Measurements from ENCODE around the gene HNRNPK. TPM values are rescaled to one million over a fixed set of nuclear protein-coding genes. Genes with fewer than 3 reads are reported as not detected.

The HNRNPK gene
- total RNA-seq, 1 experiment from 2014 or later = 485 TPM

DNA sequence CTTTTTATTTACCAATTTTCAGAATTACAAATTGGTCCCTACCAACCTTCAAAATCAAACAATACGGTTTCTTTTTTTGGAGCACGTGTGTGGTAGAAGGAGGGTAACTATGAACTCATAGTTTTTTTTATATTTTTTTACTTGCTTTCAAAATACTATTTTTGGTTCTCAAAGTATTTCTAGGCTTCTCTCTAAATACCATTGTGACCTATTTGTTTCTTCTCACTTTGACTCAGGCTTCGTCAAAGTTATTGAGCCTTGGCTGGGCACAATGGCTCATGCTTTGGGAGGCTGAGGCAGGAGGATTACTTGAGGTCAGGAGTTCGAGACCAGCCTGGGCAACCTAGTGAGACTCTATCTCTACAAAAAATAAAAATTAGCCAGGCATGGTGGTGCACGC lies 47.2 kb downstream of the HNRNPK start:
- H3K9me3 ChIP-seq = no peaks in the 10 kb centered on the region
- H3K4me3 ChIP-seq (ENCODE audit: low read depth, low read length) = no peak overlapping the region
- no TSS peak for BruUV-seq (replicated peaks)
- no peaks in the 10 kb centered on the region for H3K4me1 ChIP-seq
- DNase-seq = no peak
- H3K4me1 Mint-ChIP-seq (ENCODE audit: low read depth, unreplicated experiment) = no peaks in the 10 kb centered on the region
- no peak overlapping the region for H3K4me3 Mint-ChIP-seq (ENCODE audit: unreplicated experiment)
- H3K27ac Mint-ChIP-seq (ENCODE audit: unreplicated experiment) = no peak overlapping the region
- intact Hi-C loops (cut with micrococcal nuclease; ENCODE audit: unreplicated experiment) = no loop called here
- CTCF ChIA-PET = no interaction called here
- peaks cover 2% of the 10 kb centered on the region for H3K36me3 Mint-ChIP-seq (ENCODE audit: insufficient read depth, unreplicated experiment)
- POLR2A ChIA-PET = no interaction called here
- H3K9me3 Mint-ChIP-seq (ENCODE audit: unreplicated experiment) = no peaks in the 10 kb centered on the region
- no peaks in the 10 kb centered on the region for H3K36me3 ChIP-seq (ENCODE audit: control insufficient read depth, insufficient read depth, low read length)
- H3K27me3 Mint-ChIP-seq (ENCODE audit: insufficient read depth, unreplicated experiment) = no peaks in the 10 kb centered on the region
- H3K27me3 ChIP-seq (replicated peaks; ENCODE audit: control insufficient read depth, insufficient read depth, low read length) = no peaks in the 10 kb centered on the region
- TF ChIP-seq, protein P1, sequence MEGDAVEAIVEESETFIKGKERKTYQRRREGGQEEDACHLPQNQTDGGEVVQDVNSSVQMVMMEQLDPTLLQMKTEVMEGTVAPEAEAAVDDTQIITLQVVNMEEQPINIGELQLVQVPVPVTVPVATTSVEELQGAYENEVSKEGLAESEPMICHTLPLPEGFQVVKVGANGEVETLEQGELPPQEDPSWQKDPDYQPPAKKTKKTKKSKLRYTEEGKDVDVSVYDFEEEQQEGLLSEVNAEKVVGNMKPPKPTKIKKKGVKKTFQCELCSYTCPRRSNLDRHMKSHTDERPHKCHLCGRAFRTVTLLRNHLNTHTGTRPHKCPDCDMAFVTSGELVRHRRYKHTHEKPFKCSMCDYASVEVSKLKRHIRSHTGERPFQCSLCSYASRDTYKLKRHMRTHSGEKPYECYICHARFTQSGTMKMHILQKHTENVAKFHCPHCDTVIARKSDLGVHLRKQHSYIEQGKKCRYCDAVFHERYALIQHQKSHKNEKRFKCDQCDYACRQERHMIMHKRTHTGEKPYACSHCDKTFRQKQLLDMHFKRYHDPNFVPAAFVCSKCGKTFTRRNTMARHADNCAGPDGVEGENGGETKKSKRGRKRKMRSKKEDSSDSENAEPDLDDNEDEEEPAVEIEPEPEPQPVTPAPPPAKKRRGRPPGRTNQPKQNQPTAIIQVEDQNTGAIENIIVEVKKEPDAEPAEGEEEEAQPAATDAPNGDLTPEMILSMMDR (IDR thresholded peaks at IDR 0.05; ENCODE audit: insufficient read depth in 1 of 2, low read depth in 1 of 2, low read length in 1 of 2, severe bottlenecking in 1 of 2, unreplicated experiment in 1 of 2) = no peak

DNA sequence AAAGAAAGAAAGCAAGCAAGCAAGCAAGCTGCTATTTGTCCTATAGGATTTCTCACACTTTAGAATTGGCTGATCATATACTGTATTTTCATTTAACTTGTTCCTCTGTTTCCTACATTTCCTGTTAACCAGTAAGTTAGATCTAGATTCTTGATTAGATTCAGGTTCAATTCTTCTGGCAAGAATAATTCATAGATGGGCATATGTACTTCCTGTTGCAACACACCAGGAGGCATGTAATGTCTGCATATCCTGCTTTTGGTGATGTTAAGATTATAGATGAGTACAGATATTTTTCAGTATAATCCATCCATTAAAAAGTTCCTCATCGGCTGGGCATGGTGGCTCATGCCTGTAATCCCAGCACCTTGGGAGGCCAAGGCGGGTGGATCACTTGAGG lies 48.0 kb downstream of the HNRNPK start:
- Histone ChIP-seq H3K4me3 (ENCODE audit: low read depth, low read length) (no peak overlapping the region), H3K9me3 (no peaks in the 10 kb centered on the region), H3K36me3 (ENCODE audit: control insufficient read depth, insufficient read depth, low read length) (no peaks in the 10 kb centered on the region), H3K27me3 (replicated peaks; ENCODE audit: control insufficient read depth, insufficient read depth, low read length) (no peaks in the 10 kb centered on the region), H3K4me1 (no peaks in the 10 kb centered on the region)
- H3K27me3 Mint-ChIP-seq (ENCODE audit: insufficient read depth, unreplicated experiment) = no peaks in the 10 kb centered on the region
- TF ChIP-seq, protein P1 (IDR thresholded peaks at IDR 0.05; ENCODE audit: insufficient read depth in 1 of 2, low read depth in 1 of 2, low read length in 1 of 2, severe bottlenecking in 1 of 2, unreplicated experiment in 1 of 2) = no peak
- POLR2A ChIA-PET = no interaction called here
- no peak overlapping the region for H3K27ac Mint-ChIP-seq (ENCODE audit: unreplicated experiment)
- no peaks in the 10 kb centered on the region for H3K36me3 Mint-ChIP-seq (ENCODE audit: insufficient read depth, unreplicated experiment)
- no peak for DNase-seq
- intact Hi-C loops (cut with micrococcal nuclease; ENCODE audit: unreplicated experiment) = no loop called here
- no peak overlapping the region for H3K4me3 Mint-ChIP-seq (ENCODE audit: unreplicated experiment)
- no TSS peak for BruUV-seq (replicated peaks)
- H3K9me3 Mint-ChIP-seq (ENCODE audit: unreplicated experiment) = no peaks in the 10 kb centered on the region
- CTCF ChIA-PET = no interaction called here
- H3K4me1 Mint-ChIP-seq (ENCODE audit: low read depth, unreplicated experiment) = no peaks in the 10 kb centered on the region

DNA sequence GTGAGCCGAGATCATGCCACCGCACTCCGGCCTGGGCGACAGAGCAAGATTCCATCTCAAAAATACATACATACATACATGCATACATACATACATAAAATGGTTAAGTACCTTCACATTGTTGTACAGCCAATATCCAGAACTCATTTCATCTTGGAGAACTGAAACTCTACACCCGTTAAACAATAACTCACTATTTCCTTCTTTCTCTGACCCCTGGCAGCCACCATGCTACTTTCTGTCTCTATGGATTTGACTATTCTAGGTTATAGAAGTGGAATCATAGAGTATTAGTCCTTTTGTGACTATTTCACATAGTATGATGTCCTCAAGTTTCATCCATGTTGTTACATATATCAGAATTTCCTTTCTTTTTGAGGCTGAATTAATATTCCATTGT lies 49.1 kb downstream of the HNRNPK start:
- Mint-ChIP-seq H3K36me3 (ENCODE audit: insufficient read depth, unreplicated experiment) (no peaks in the 10 kb centered on the region), H3K4me1 (ENCODE audit: low read depth, unreplicated experiment) (no peaks in the 10 kb centered on the region), H3K4me3 (ENCODE audit: unreplicated experiment) (no peak overlapping the region), H3K9me3 (ENCODE audit: unreplicated experiment) (no peaks in the 10 kb centered on the region), H3K27ac (ENCODE audit: unreplicated experiment) (no peak overlapping the region), H3K27me3 (ENCODE audit: insufficient read depth, unreplicated experiment) (no peaks in the 10 kb centered on the region)
- TF ChIP-seq, protein P1 (IDR thresholded peaks at IDR 0.05; ENCODE audit: insufficient read depth in 1 of 2, low read depth in 1 of 2, low read length in 1 of 2, severe bottlenecking in 1 of 2, unreplicated experiment in 1 of 2) = no peak
- CTCF ChIA-PET = no interaction called here
- intact Hi-C loops (cut with micrococcal nuclease; ENCODE audit: unreplicated experiment) = no loop called here
- no peak for DNase-seq
- H3K4me3 ChIP-seq (ENCODE audit: low read depth, low read length) = no peak overlapping the region
- H3K4me1 ChIP-seq = no peaks in the 10 kb centered on the region
- no peaks in the 10 kb centered on the region for H3K36me3 ChIP-seq (ENCODE audit: control insufficient read depth, insufficient read depth, low read length)
- POLR2A ChIA-PET = no interaction called here
- no peaks in the 10 kb centered on the region for H3K27me3 ChIP-seq (replicated peaks; ENCODE audit: control insufficient read depth, insufficient read depth, low read length)
- no peaks in the 10 kb centered on the region for H3K9me3 ChIP-seq
- BruUV-seq (replicated peaks) = no TSS peak

Data from Caco-2 (cell line).